Measurements from ENCODE around the gene PRPF31.
A peak's percentile ranks its signal among the peaks of the same experiment; 100 is the strongest.

Gene PRPF31

GRCh38 chr19:54107876-54108490 lies 7.6 kb upstream of the PRPF31 start:
- no peak for DNase-seq (ENCODE audit: low read depth)

- no peak for DNase-seq (ENCODE audit: low read depth)
These were observed 7.1 kb upstream of the PRPF31 start for GRCh38 chr19:54108496-54108895.

- no peak for DNase-seq (ENCODE audit: low read depth)
These were observed 5.9 kb upstream of the PRPF31 start for GRCh38 chr19:54109651-54110050.

GRCh38 chr19:54114340-54115108 lies 1.0 kb upstream of the PRPF31 start:
- no peak for DNase-seq (ENCODE audit: low read depth)

- no peak for DNase-seq (ENCODE audit: low read depth)
These were observed 5.7 kb downstream of the PRPF31 start for GRCh38 chr19:54121259-54121658.

GRCh38 chr19:54123682-54124081 lies 8.1 kb downstream of the PRPF31 start:
- no peak for DNase-seq (ENCODE audit: low read depth)

GRCh38 chr19:54124393-54124792 lies 8.8 kb downstream of the PRPF31 start:
- DNase-seq (ENCODE audit: low read depth): no peak

- DNase-seq (ENCODE audit: low read depth): no peak
These were observed 10.2 kb downstream of the PRPF31 start for GRCh38 chr19:54125713-54126112.

GRCh38 chr19:54127688-54128440 lies 12.3 kb downstream of the PRPF31 start:
- DNase-seq (ENCODE audit: low read depth): no peak

- DNase-seq (ENCODE audit: low read depth): no peak
These were observed 12.8 kb downstream of the PRPF31 start for GRCh38 chr19:54128441-54128725.

GRCh38 chr19:54128796-54129616 lies 13.5 kb downstream of the PRPF31 start:
- no peak for DNase-seq (ENCODE audit: low read depth)

GRCh38 chr19:54129617-54129996 lies 14.1 kb downstream of the PRPF31 start:
- DNase-seq (ENCODE audit: low read depth): no peak

- peak; percentile 92 for DNase-seq (ENCODE audit: low read depth)
These were observed 17.9 kb downstream of the PRPF31 start for GRCh38 chr19:54133312-54133956.

- DNase-seq (ENCODE audit: low read depth): no peak
These were observed 18.5 kb downstream of the PRPF31 start for GRCh38 chr19:54133957-54134590.

GRCh38 chr19:54136086-54136863 lies 20.7 kb downstream of the PRPF31 start:
- no peak for DNase-seq (ENCODE audit: low read depth)

GRCh38 chr19:54136864-54137698 lies 21.5 kb downstream of the PRPF31 start:
- peak; percentile 100 for DNase-seq (ENCODE audit: low read depth)

GRCh38 chr19:54137699-54138488 lies 22.3 kb downstream of the PRPF31 start, which contains the start of gene CNOT3:
TSS of gene CNOT3 (plus strand) at chr19:54137762. CDS start at chr19:54142979, 5,217 bp downstream.
- no peak for DNase-seq (ENCODE audit: low read depth)

GRCh38 chr19:54138489-54139256 lies 23.1 kb downstream of the PRPF31 start:
- DNase-seq (ENCODE audit: low read depth): no peak
